Osteoblast (primary cell): ENCODE results near the gene ALDH3B1. TPM values are rescaled to one million over a fixed set of nuclear protein-coding genes. Genes with fewer than 3 reads are reported as not detected.

ENCODE experiments used
- DNase-seq: peaks from one replicate; pipeline ENCODE4 v3.0.0; 2011; ENCODE audit warnings: low spot score, mixed read lengths; ENCODE audit not compliant: insufficient read length; ENCODE audit errors: missing footprints
- H2AFZ ChIP-seq: 2 replicates; pipeline ENCODE4 v1.6.0; 2011; ENCODE audit warnings: mild to moderate bottlenecking, low read length
- H3K27ac ChIP-seq: 2 replicates; pipeline ENCODE4 v1.5.1; 2011; ENCODE audit warnings: mild to moderate bottlenecking, low read depth, low read length, moderate library complexity
- H3K27me3 ChIP-seq: 2 replicates; pipeline ENCODE4 v1.6.0; 2012; ENCODE audit warnings: mild to moderate bottlenecking, control low read depth, inconsistent platforms, low read length, moderate library complexity; ENCODE audit not compliant: insufficient read depth
- H3K36me3 ChIP-seq: 2 replicates; pipeline ENCODE4 v1.5.1; 2011; ENCODE audit warnings: mild to moderate bottlenecking, low read length, control low read depth, moderate library complexity; ENCODE audit not compliant: insufficient read depth
- H3K4me1 ChIP-seq: 2 replicates; pipeline ENCODE4 v1.5.1; 2011; ENCODE audit warnings: mild to moderate bottlenecking, low read length, control low read depth, moderate library complexity; ENCODE audit not compliant: insufficient read depth
- H3K4me2 ChIP-seq: 2 replicates; pipeline ENCODE4 v1.6.0; 2011; ENCODE audit warnings: mild to moderate bottlenecking, low read length; ENCODE audit not compliant: insufficient read depth
- H3K4me3 ChIP-seq: fragments of 200-600 bp; sonication (generic); 3 replicates; pipeline ENCODE4 v1.5.1; 2012; ENCODE audit warnings: mild to moderate bottlenecking, low read length, inconsistent platforms; ENCODE audit not compliant: insufficient read depth
- H3K79me2 ChIP-seq: 2 replicates; pipeline ENCODE4 v1.6.0; 2012; ENCODE audit warnings: mild to moderate bottlenecking, low read length, control low read depth, inconsistent platforms; ENCODE audit not compliant: insufficient read depth
- H3K9me3 ChIP-seq: 2 replicates; pipeline ENCODE4 v1.5.1; 2011; ENCODE audit warnings: low read depth, low read length, control low read depth
- H4K20me1 ChIP-seq: 2 replicates; pipeline ENCODE4 v1.6.0; 2012; ENCODE audit warnings: mild to moderate bottlenecking, low read length, control low read depth; ENCODE audit not compliant: insufficient read depth
- CTCF ChIP-seq: IDR thresholded peaks from 2 replicates; pipeline ENCODE4 v1.5.1; 2011; ENCODE audit warnings: mild to moderate bottlenecking, low read depth, low read length, moderate library complexity; ENCODE audit errors: extremely low read depth
- total RNA-seq: library from RNA; depleted of rRNA; stranded (reverse); fragments of >200 nt; gene quantifications from 2 replicates; pipeline ENCODE4 v1.2.3, GENCODE V29; 2012

ALDH3B1 gene
- total RNA-seq, 1 donor: 63.0 TPM

GRCh38 chr11:68047437-68048290 lies 37.5 kb downstream of the ALDH3B1 start:
- no peak for TF ChIP-seq CTCF

GRCh38 chr11:68048681-68049508 lies 38.8 kb downstream of the ALDH3B1 start:
- Histone ChIP-seq H2AFZ (no peak overlapping the region), H3K36me3 (peaks cover 55% of the 10 kb centered on the region)
- TF ChIP-seq CTCF: no peak

More at GRCh38 chr11:68047437-68048290, 37.5 kb downstream of the ALDH3B1 start:
- Histone ChIP-seq H3K4me1 (no peaks in the 10 kb centered on the region), H3K4me2 (no peak overlapping the region), H3K9me3 (no peaks in the 10 kb centered on the region), H3K4me3 (no peak overlapping the region), H2AFZ (no peak overlapping the region), H3K27ac (no peak overlapping the region), H3K79me2 (no peaks in the 10 kb centered on the region), H3K36me3 (peaks cover 55% of the 10 kb centered on the region), H3K27me3 (no peaks in the 10 kb centered on the region), H4K20me1 (no peaks in the 10 kb centered on the region)
- peak; percentile 75 for DNase-seq

GRCh38 chr11:68049509-68050370 lies 39.6 kb downstream of the ALDH3B1 start:
- no peaks in the 10 kb centered on the region for H3K27me3 ChIP-seq
- no peak overlapping the region for H3K4me2 ChIP-seq
- no peaks in the 10 kb centered on the region for H4K20me1 ChIP-seq
- no peak overlapping the region for H3K4me3 ChIP-seq
- no peak for TF ChIP-seq CTCF
- no peaks in the 10 kb centered on the region for H3K9me3 ChIP-seq
- H3K79me2 ChIP-seq: no peaks in the 10 kb centered on the region
- DNase-seq: peak; percentile 89
- no peak overlapping the region for H2AFZ ChIP-seq
- peaks cover 47% of the 10 kb centered on the region for H3K36me3 ChIP-seq
- H3K27ac ChIP-seq: no peak overlapping the region
- no peaks in the 10 kb centered on the region for H3K4me1 ChIP-seq

More at GRCh38 chr11:68048681-68049508, 38.8 kb downstream of the ALDH3B1 start:
- Histone ChIP-seq H3K27ac (no peak overlapping the region), H3K9me3 (no peaks in the 10 kb centered on the region), H3K27me3 (no peaks in the 10 kb centered on the region), H3K79me2 (no peaks in the 10 kb centered on the region), H3K4me1 (no peaks in the 10 kb centered on the region), H3K4me2 (no peak overlapping the region), H3K4me3 (no peak overlapping the region), H4K20me1 (no peaks in the 10 kb centered on the region)
- DNase-seq: peak; percentile 86
